ENCODE measurements around the gene TEX22. TPM values are rescaled to one million over a fixed set of nuclear protein-coding genes. Genes with fewer than 3 reads are reported as not detected.

TEX22 gene
- total RNA-seq, 1 donor from 2014 or later: 0.99 TPM

GRCh38 chr14:105384041-105384557 lies 14.2 kb upstream of the TEX22 start:
- intact Hi-C loops (cut with micrococcal nuclease): no loop called here
- Histone ChIP-seq H3K27ac (replicated peaks) (no peak overlapping the region), H3K36me3 (peaks cover 69% of the 10 kb centered on the region)

GRCh38 chr14:105384605-105385321 lies 13.6 kb upstream of the TEX22 start:
- Histone ChIP-seq H3K27me3 (ENCODE audit: low read depth) (no peaks in the 10 kb centered on the region), H3K9me3 (replicated peaks) (no peaks in the 10 kb centered on the region), H3K4me3 (no peak overlapping the region), H3K36me3 (peaks cover 68% of the 10 kb centered on the region), H3K27ac (replicated peaks) (no peak overlapping the region), H3K4me1 (no peaks in the 10 kb centered on the region)
- no peak for TF ChIP-seq CTCF (IDR thresholded peaks at IDR 0.05; ENCODE audit: borderline replicate concordance)
- DNase-seq: peak; percentile 13
- intact Hi-C loops (cut with micrococcal nuclease): no loop called here

More at GRCh38 chr14:105384041-105384557, 14.2 kb upstream of the TEX22 start:
- no peaks in the 10 kb centered on the region for H3K4me1 ChIP-seq
- H3K9me3 ChIP-seq (replicated peaks): no peaks in the 10 kb centered on the region
- no peaks in the 10 kb centered on the region for H3K27me3 ChIP-seq (ENCODE audit: low read depth)
- no peak overlapping the region for H3K4me3 ChIP-seq
- no peak for TF ChIP-seq CTCF (IDR thresholded peaks at IDR 0.05; ENCODE audit: borderline replicate concordance)
- DNase-seq: no peak

GRCh38 chr14:105385322-105385637 lies 13.1 kb upstream of the TEX22 start:
- Histone ChIP-seq H3K4me1 (no peaks in the 10 kb centered on the region), H3K9me3 (replicated peaks) (no peaks in the 10 kb centered on the region), H3K4me3 (no peak overlapping the region), H3K27ac (replicated peaks) (no peak overlapping the region), H3K27me3 (ENCODE audit: low read depth) (no peaks in the 10 kb centered on the region), H3K36me3 (peaks cover 63% of the 10 kb centered on the region)
- intact Hi-C loops (cut with micrococcal nuclease): no loop called here
- DNase-seq: peak; percentile 13
- no peak for TF ChIP-seq CTCF (IDR thresholded peaks at IDR 0.05; ENCODE audit: borderline replicate concordance)

- Histone ChIP-seq H3K27ac (replicated peaks) (no peak overlapping the region), H3K9me3 (replicated peaks) (no peaks in the 10 kb centered on the region), H3K36me3 (peaks cover 63% of the 10 kb centered on the region), H3K27me3 (ENCODE audit: low read depth) (no peaks in the 10 kb centered on the region), H3K4me1 (no peaks in the 10 kb centered on the region), H3K4me3 (no peak overlapping the region)
- no peak for TF ChIP-seq CTCF (IDR thresholded peaks at IDR 0.05; ENCODE audit: borderline replicate concordance)
- intact Hi-C loops (cut with micrococcal nuclease): no loop called here
- peak; percentile 21 for DNase-seq
Measured at GRCh38 chr14:105385698-105386365, 12.5 kb upstream of the TEX22 start.

- no peak overlapping the region for H3K4me3 ChIP-seq
- no peaks in the 10 kb centered on the region for H3K27me3 ChIP-seq (ENCODE audit: low read depth)
- intact Hi-C loops (cut with micrococcal nuclease): no loop called here
- no peak for DNase-seq
- no peak overlapping the region for H3K27ac ChIP-seq (replicated peaks)
- no peak for TF ChIP-seq CTCF (IDR thresholded peaks at IDR 0.05; ENCODE audit: borderline replicate concordance)
- H3K36me3 ChIP-seq: peaks cover 60% of the 10 kb centered on the region
- H3K4me1 ChIP-seq: no peaks in the 10 kb centered on the region
- H3K9me3 ChIP-seq (replicated peaks): no peaks in the 10 kb centered on the region
Measured at GRCh38 chr14:105386581-105387529, 11.5 kb upstream of the TEX22 start.
